ENCODE data around the gene KIF1C. TPM values are rescaled to one million over a fixed set of nuclear protein-coding genes. Genes with fewer than 3 reads are reported as not detected.

Gene KIF1C
- total RNA-seq, 2 experiments from 2014 or later = 49.9 to 51.1 TPM

- H3K27ac Mint-ChIP-seq = peak overlapping the region; percentile 42
- H3K4me1 Mint-ChIP-seq = peaks cover 26% of the 10 kb centered on the region
- peak overlapping the region; percentile 40 for H3K4me3 Mint-ChIP-seq
- no peak for DNase-seq
- peaks cover 1% of the 10 kb centered on the region for H3K9me3 Mint-ChIP-seq
- peaks cover 8% of the 10 kb centered on the region for H3K27me3 Mint-ChIP-seq
- H3K36me3 Mint-ChIP-seq = peaks cover 18% of the 10 kb centered on the region
Measured at GRCh38 chr17:4965311-4965986, 32.3 kb upstream of the KIF1C start.

- Mint-ChIP-seq H3K4me3 (no peak overlapping the region), H3K27ac (no peak overlapping the region), H3K36me3 (peaks cover 18% of the 10 kb centered on the region), H3K9me3 (peaks cover 1% of the 10 kb centered on the region), H3K27me3 (peaks cover 8% of the 10 kb centered on the region), H3K4me1 (peaks cover 35% of the 10 kb centered on the region)
- peak; percentile 94 for DNase-seq
Measured at GRCh38 chr17:4966844-4967538, 30.8 kb upstream of the KIF1C start.

GRCh38 chr17:4967539-4968485, 29.9 kb upstream of the KIF1C start, which contains the start of gene SPAG7:
SPAG7 (minus strand) TSS chr17:4967817; CDS start chr17:4967804, 13 bp downstream.
- H3K36me3 Mint-ChIP-seq = peaks cover 20% of the 10 kb centered on the region
- DNase-seq = peak; percentile 94
- no peak within 1 kb of the TSS for H3K27ac Mint-ChIP-seq
- peaks cover 8% of the 10 kb centered on the region for H3K27me3 Mint-ChIP-seq
- no peak within 1 kb of the TSS for H3K4me3 Mint-ChIP-seq
- H3K9me3 Mint-ChIP-seq = peaks cover 1% of the 10 kb centered on the region
- H3K4me1 Mint-ChIP-seq = peaks cover 35% of the 10 kb centered on the region

- DNase-seq = peak; percentile 54
- Mint-ChIP-seq H3K27me3 (peaks cover 8% of the 10 kb centered on the region), H3K9me3 (peaks cover 1% of the 10 kb centered on the region), H3K4me1 (peaks cover 35% of the 10 kb centered on the region), H3K4me3 (no peak overlapping the region), H3K36me3 (peaks cover 21% of the 10 kb centered on the region), H3K27ac (no peak overlapping the region)
Measured at GRCh38 chr17:4968486-4969046, 29.2 kb upstream of the KIF1C start.

- H3K4me1 Mint-ChIP-seq = peaks cover 37% of the 10 kb centered on the region
- H3K27ac Mint-ChIP-seq = no peak overlapping the region
- DNase-seq = peak; percentile 68
- H3K36me3 Mint-ChIP-seq = peaks cover 25% of the 10 kb centered on the region
- peaks cover 8% of the 10 kb centered on the region for H3K27me3 Mint-ChIP-seq
- no peak overlapping the region for H3K4me3 Mint-ChIP-seq
- peaks cover 1% of the 10 kb centered on the region for H3K9me3 Mint-ChIP-seq
Measured at GRCh38 chr17:4969047-4969550, 28.7 kb upstream of the KIF1C start.

- peak; percentile 64 for DNase-seq
- Mint-ChIP-seq H3K4me3 (no peak overlapping the region), H3K27me3 (peaks cover 8% of the 10 kb centered on the region), H3K27ac (no peak overlapping the region), H3K36me3 (peaks cover 30% of the 10 kb centered on the region), H3K9me3 (peaks cover 1% of the 10 kb centered on the region), H3K4me1 (peaks cover 36% of the 10 kb centered on the region)
Measured at GRCh38 chr17:4969551-4970173, 28.1 kb upstream of the KIF1C start.

GRCh38 chr17:4970273-4970672, 27.5 kb upstream of the KIF1C start:
- Mint-ChIP-seq H3K27ac (no peak overlapping the region), H3K4me3 (peak overlapping the region; percentile 25), H3K27me3 (peaks cover 8% of the 10 kb centered on the region), H3K36me3 (peaks cover 30% of the 10 kb centered on the region), H3K9me3 (peaks cover 1% of the 10 kb centered on the region), H3K4me1 (peaks cover 36% of the 10 kb centered on the region)
- DNase-seq = no peak

GRCh38 chr17:4971826-4972225, 25.9 kb upstream of the KIF1C start:
- Mint-ChIP-seq H3K4me3 (no peak overlapping the region), H3K4me1 (peaks cover 30% of the 10 kb centered on the region), H3K9me3 (no peaks in the 10 kb centered on the region), H3K36me3 (peaks cover 20% of the 10 kb centered on the region), H3K27ac (no peak overlapping the region), H3K27me3 (peaks cover 8% of the 10 kb centered on the region)
- no peak for DNase-seq

GRCh38 chr17:4972322-4972721, 25.4 kb upstream of the KIF1C start:
- Mint-ChIP-seq H3K27ac (peak overlapping the region; percentile 62), H3K36me3 (peaks cover 20% of the 10 kb centered on the region), H3K4me1 (peaks cover 30% of the 10 kb centered on the region)

GRCh38 chr17:4972752-4973151, 25.0 kb upstream of the KIF1C start:
- Mint-ChIP-seq H3K27ac (peak overlapping the region; percentile 62), H3K4me3 (no peak overlapping the region), H3K9me3 (no peaks in the 10 kb centered on the region), H3K36me3 (peaks cover 20% of the 10 kb centered on the region), H3K27me3 (peaks cover 8% of the 10 kb centered on the region), H3K4me1 (peaks cover 30% of the 10 kb centered on the region)
- DNase-seq = no peak

More at GRCh38 chr17:4972322-4972721, 25.4 kb upstream of the KIF1C start:
- Mint-ChIP-seq H3K4me3 (no peak overlapping the region), H3K27me3 (peaks cover 8% of the 10 kb centered on the region), H3K9me3 (no peaks in the 10 kb centered on the region)
- no peak for DNase-seq

GRCh38 chr17:4973256-4974114, 24.3 kb upstream of the KIF1C start:
- Mint-ChIP-seq H3K36me3 (peaks cover 22% of the 10 kb centered on the region), H3K4me3 (no peak overlapping the region), H3K4me1 (peaks cover 30% of the 10 kb centered on the region), H3K27me3 (peaks cover 7% of the 10 kb centered on the region), H3K9me3 (no peaks in the 10 kb centered on the region), H3K27ac (peak overlapping the region; percentile 8)
- DNase-seq = no peak

GRCh38 chr17:4974115-4974670, 23.6 kb upstream of the KIF1C start:
- Mint-ChIP-seq H3K36me3 (peaks cover 25% of the 10 kb centered on the region), H3K27me3 (peaks cover under 1% of the 10 kb centered on the region), H3K4me1 (peaks cover 24% of the 10 kb centered on the region), H3K9me3 (no peaks in the 10 kb centered on the region), H3K4me3 (no peak overlapping the region), H3K27ac (peak overlapping the region; percentile 7)
- DNase-seq = no peak

- peaks cover 36% of the 10 kb centered on the region for H3K36me3 Mint-ChIP-seq
- H3K27ac Mint-ChIP-seq = peak overlapping the region; percentile 18
- H3K9me3 Mint-ChIP-seq = no peaks in the 10 kb centered on the region
- H3K27me3 Mint-ChIP-seq = no peaks in the 10 kb centered on the region
- H3K4me3 Mint-ChIP-seq = no peak overlapping the region
- H3K4me1 Mint-ChIP-seq = peaks cover 15% of the 10 kb centered on the region
- DNase-seq = no peak
Measured at GRCh38 chr17:4978726-4979125, 19.0 kb upstream of the KIF1C start.

Measured in activated naive CD8-positive, alpha-beta T cell treated with anti-CD3 and anti-CD28 coated beads for 36 hours (primary cell).